ENCODE data around the gene FLNC. TPM values are rescaled to one million over a fixed set of nuclear protein-coding genes. Genes with fewer than 3 reads are reported as not detected.

The FLNC gene
- total RNA-seq, 1 experiment from 2014 or later = 10.2 TPM

DNA sequence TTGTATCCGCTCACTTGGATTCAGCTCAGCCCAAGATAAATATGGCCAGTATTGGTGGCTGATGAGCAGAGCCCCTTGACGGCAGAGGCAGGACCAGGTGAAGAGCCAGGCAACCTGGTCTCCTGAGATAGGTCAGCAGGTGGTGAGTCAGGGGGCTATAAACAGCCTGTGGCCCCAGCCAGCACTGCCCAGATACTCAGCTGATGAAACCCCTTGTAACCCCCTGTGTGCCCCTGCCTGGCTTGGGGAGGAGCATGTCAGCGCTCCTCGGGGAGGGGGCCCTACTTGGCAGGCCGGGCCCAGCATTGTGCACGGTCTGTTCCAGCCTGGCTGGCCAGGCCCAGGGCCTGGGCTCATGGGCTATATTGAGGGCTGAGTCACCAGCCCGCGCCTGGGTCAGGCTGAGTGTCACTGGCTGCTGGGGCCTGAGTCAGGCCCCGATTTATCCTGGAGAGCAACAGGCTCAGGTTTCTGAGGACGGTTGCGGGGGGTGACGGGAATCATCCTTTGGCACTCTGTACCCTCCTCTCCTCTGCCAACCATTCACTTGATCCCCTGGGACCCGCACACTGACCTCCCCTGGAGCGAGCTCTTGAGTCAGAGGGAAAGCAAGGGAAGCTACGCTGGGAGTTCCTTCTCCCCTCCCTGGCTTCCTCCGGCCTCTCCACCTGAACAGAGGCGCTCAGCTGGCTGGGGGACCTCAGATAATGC is 2.8 kb upstream of the FLNC start:
- ChIA-PET CTCF (no interaction called here), POLR2A (no interaction called here)
- DNase-seq (ENCODE audit: low read depth, low spot score) = peak; percentile 71
- intact Hi-C loops (cut with micrococcal nuclease; ENCODE audit: unreplicated experiment) (no loop called here), in situ Hi-C loops (cut with HindIII; ENCODE audit: low pct_unique_long_range_greater_than_20kb, low sequenced_read_pairs) (no loop called here)
- Histone ChIP-seq H3K27me3 (ENCODE audit: control insufficient read depth, insufficient read depth, low read length) (no peaks in the 10 kb centered on the region), H3K36me3 (ENCODE audit: control insufficient read depth, insufficient read depth, low read length) (no peaks in the 10 kb centered on the region), H3K4me1 (ENCODE audit: control insufficient read depth, insufficient read depth, low read length) (peaks cover 23% of the 10 kb centered on the region), H3K9me3 (ENCODE audit: control insufficient read depth, insufficient read depth, low read depth, low read length) (no peaks in the 10 kb centered on the region), H3K27ac (ENCODE audit: low read length) (peak overlapping the region; percentile 34; the same call in 1 of the 2 replicates), H3K4me3 (ENCODE audit: low read depth in 2 of 2, low read length in 2 of 2) (no peak overlapping the region)
- TF ChIP-seq, protein P1, sequence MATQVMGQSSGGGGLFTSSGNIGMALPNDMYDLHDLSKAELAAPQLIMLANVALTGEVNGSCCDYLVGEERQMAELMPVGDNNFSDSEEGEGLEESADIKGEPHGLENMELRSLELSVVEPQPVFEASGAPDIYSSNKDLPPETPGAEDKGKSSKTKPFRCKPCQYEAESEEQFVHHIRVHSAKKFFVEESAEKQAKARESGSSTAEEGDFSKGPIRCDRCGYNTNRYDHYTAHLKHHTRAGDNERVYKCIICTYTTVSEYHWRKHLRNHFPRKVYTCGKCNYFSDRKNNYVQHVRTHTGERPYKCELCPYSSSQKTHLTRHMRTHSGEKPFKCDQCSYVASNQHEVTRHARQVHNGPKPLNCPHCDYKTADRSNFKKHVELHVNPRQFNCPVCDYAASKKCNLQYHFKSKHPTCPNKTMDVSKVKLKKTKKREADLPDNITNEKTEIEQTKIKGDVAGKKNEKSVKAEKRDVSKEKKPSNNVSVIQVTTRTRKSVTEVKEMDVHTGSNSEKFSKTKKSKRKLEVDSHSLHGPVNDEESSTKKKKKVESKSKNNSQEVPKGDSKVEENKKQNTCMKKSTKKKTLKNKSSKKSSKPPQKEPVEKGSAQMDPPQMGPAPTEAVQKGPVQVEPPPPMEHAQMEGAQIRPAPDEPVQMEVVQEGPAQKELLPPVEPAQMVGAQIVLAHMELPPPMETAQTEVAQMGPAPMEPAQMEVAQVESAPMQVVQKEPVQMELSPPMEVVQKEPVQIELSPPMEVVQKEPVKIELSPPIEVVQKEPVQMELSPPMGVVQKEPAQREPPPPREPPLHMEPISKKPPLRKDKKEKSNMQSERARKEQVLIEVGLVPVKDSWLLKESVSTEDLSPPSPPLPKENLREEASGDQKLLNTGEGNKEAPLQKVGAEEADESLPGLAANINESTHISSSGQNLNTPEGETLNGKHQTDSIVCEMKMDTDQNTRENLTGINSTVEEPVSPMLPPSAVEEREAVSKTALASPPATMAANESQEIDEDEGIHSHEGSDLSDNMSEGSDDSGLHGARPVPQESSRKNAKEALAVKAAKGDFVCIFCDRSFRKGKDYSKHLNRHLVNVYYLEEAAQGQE (IDR thresholded peaks at IDR 0.05; ENCODE audit: insufficient read depth in 1 of 2, low read depth in 2 of 2, low read length in 1 of 2) = no peak
- TF ChIP-seq SIN3A (IDR thresholded peaks at IDR 0.05; ENCODE audit: borderline replicate concordance, insufficient read depth, low read depth, low read length) (no peak), POLR2AphosphoS5 (IDR thresholded peaks at IDR 0.05; ENCODE audit: low read depth, low read length) (no peak), TCF7L2 (IDR thresholded peaks at IDR 0.05; ENCODE audit: low read depth, low read length) (no peak)
- TF ChIP-seq, protein P2, sequence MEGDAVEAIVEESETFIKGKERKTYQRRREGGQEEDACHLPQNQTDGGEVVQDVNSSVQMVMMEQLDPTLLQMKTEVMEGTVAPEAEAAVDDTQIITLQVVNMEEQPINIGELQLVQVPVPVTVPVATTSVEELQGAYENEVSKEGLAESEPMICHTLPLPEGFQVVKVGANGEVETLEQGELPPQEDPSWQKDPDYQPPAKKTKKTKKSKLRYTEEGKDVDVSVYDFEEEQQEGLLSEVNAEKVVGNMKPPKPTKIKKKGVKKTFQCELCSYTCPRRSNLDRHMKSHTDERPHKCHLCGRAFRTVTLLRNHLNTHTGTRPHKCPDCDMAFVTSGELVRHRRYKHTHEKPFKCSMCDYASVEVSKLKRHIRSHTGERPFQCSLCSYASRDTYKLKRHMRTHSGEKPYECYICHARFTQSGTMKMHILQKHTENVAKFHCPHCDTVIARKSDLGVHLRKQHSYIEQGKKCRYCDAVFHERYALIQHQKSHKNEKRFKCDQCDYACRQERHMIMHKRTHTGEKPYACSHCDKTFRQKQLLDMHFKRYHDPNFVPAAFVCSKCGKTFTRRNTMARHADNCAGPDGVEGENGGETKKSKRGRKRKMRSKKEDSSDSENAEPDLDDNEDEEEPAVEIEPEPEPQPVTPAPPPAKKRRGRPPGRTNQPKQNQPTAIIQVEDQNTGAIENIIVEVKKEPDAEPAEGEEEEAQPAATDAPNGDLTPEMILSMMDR (IDR thresholded peaks at IDR 0.05) = no peak
- ATAC-seq = peak; percentile 52
- no TSS peak for BruUV-seq (replicated peaks)

DNA sequence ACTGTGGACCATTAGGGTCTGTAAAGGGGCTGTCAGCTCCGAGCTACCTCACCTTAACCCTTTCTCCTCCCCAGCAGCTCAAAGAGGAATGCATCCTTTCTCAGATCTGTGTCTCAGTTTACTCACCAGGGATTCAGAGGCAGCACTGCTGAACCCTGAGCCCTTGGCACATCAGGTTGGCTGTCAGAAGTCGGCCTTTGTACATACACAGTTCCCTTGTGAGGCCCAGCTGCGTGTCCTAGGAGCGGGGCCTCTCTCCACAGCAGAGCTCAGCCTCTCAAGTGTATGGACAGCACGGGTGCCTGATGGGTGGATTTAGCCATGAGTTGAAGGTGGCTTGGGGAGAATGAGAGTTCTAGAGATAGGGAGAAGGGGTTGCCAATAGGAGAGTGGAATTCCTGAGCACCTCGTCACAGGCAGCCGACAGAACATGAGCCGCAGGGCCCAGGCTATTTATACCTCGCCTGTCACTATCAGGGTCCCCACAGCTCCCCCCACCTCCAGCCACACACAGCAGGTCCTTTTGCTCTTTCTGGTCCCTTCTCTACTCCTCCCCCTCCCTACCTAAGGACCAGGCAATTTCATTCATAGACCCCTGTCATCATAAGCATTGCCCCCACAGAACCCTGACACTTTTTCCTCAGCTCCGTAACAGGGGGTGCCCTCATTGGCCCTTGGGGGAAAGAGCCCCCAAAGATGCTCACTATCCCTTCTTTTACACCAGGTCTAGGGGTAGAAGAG is 2.1 kb upstream of the FLNC start:
- BruUV-seq (replicated peaks) = no TSS peak
- Histone ChIP-seq H3K9me3 (ENCODE audit: control insufficient read depth, insufficient read depth, low read depth, low read length) (no peaks in the 10 kb centered on the region), H3K4me1 (ENCODE audit: control insufficient read depth, insufficient read depth, low read length) (peaks cover 23% of the 10 kb centered on the region), H3K27me3 (ENCODE audit: control insufficient read depth, insufficient read depth, low read length) (no peaks in the 10 kb centered on the region), H3K27ac (ENCODE audit: low read length) (no peak overlapping the region), H3K4me3 (ENCODE audit: low read depth in 2 of 2, low read length in 2 of 2) (no peak overlapping the region), H3K36me3 (ENCODE audit: control insufficient read depth, insufficient read depth, low read length) (no peaks in the 10 kb centered on the region)
- DNase-seq (ENCODE audit: low read depth, low spot score) = peak; percentile 64
- ATAC-seq = peak; percentile 28
- intact Hi-C loops (cut with micrococcal nuclease; ENCODE audit: unreplicated experiment) = no loop called here
- in situ Hi-C loops (cut with HindIII; ENCODE audit: low pct_unique_long_range_greater_than_20kb, low sequenced_read_pairs) = no loop called here
- CTCF ChIA-PET = interaction anchor here (0.5 to 0.7 kb wide), 2 partner anchors 120 to 221 kb away, joined by 3 to 5 read pairs; no protein-coding TSS in a partner anchor
- POLR2A ChIA-PET = interaction anchor here (0.7 kb wide), 1 partner anchor 26 kb away, joined by 12 read pairs; no protein-coding TSS in a partner anchor
- TF ChIP-seq, protein P2 (IDR thresholded peaks at IDR 0.05) = no peak
- no peak for TF ChIP-seq TCF7L2 (IDR thresholded peaks at IDR 0.05; ENCODE audit: low read depth, low read length)
- TF ChIP-seq SIN3A (IDR thresholded peaks at IDR 0.05; ENCODE audit: borderline replicate concordance, insufficient read depth, low read depth, low read length) = no peak
- TF ChIP-seq POLR2AphosphoS5 (IDR thresholded peaks at IDR 0.05; ENCODE audit: low read depth, low read length) = no peak
